ENCODE data around the gene ITGB2. TPM values are rescaled to one million over a fixed set of nuclear protein-coding genes. Genes with fewer than 3 reads are reported as not detected.

The ITGB2 gene
- polyA plus RNA-seq, 3 donors = 8.8 to 13.0 (median 10.5) TPM

DNA sequence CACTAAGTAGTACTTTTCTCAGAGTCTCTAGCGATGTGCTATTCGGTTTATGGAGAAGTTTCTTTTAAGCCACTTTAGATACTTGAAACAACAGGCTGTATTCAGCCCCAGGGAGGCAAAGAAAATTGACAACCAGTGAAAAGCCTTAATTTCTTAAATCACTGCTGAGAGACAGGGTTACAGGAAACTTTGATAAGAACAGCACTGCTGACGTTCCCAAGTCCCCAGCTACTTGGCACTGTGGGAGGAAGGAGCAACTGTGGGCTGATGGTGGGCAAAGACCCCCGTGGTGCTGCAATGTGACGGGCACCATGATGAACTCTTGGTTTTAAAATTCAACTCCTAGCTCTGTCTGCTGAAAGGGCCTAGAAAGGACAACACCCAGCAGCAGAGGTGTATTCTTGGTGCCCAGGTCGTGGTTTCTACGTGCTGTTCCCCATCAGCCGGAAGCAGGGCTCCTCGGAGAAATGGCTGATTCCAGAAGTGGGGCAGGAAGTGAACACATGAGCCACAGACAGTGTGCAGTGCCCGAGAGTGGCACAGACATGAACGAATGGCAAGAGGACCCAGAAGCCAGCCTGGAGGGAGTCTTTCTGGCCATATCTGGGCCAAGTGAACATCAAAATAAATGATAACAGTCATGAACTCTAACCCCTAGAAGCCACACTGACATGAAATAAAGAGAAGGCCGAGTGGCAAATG, 52.5 kb downstream of the ITGB2 start:
- DNase-seq (ENCODE audit: extremely low read depth in 1 of 11, low read depth in 9 of 11, low spot score in 4 of 11) = no peak

DNA sequence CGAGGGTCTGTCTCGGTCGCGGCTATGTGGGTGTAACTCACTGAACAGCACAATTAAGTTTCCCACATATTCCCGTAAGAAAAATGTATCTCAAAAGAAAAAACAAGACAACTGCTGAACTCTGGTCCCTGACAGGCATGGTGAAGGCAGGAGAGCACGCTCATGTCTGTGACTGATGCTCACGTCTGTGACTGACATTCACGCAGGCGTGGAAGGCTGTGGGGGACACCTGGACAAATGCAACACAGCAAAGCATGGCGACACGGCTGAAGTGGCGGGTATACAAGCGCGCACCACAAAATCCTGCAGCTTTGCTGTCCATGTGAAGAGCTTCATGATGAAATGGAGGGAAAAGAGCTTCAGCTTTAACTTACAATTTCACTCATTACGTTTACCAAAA, 53.2 kb downstream of the ITGB2 start:
- no peak for DNase-seq (ENCODE audit: extremely low read depth in 1 of 11, low read depth in 9 of 11, low spot score in 4 of 11)

DNA sequence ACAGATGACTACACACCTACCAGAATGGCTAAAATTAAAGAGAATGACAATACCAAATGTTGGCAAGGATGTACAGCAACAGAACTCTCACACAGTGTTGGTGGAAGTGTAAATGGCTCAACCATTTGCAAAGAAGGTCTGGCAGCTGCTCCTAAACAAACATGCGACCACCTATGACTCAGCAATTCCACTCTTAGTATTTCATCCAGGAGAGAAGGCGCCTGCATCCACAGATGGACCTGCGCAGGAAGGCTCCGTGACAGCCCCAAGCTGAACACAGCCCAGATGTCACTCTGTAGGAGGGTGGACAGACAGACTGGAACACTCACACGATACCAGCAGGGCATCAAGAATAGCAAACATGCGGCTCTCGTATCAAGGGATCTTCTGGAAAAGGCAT, 53.9 kb downstream of the ITGB2 start:
- DNase-seq (ENCODE audit: extremely low read depth in 1 of 11, low read depth in 9 of 11, low spot score in 4 of 11) = no peak

DNA sequence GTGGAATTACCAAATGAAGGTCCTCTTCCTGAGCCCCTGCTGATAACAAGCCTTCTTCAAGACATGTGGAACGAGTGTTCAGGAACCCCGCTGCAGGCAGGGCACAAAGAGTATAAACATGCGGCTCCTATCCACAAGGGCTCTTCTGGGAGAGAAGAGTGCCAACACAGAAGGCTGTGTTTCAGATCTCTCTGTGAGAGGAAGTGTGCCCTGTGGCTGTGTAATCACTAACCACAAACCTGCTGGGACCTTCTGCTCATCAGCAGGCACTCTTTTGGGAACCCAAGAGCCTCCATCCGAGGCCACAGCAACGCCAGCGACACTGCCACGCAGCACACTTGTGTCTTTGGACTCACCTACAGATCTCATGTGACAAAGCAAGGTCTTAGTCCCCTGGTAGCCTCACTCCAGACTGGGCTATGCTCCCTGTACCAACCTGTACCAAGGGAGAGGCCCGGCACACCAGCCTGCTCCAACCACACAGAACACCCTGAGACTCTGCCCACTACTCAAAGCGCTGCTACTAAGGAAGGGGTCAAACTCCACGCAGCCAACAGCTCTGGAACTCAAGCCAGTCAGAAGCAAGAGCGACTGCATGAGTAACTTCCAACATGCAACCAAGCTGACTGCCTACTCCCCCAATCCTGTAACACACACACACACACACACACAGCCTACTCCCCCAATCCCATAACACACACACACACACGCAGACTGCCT, 55.0 kb downstream of the ITGB2 start:
- DNase-seq (ENCODE audit: extremely low read depth in 1 of 11, low read depth in 9 of 11, low spot score in 4 of 11) = no peak

DNA sequence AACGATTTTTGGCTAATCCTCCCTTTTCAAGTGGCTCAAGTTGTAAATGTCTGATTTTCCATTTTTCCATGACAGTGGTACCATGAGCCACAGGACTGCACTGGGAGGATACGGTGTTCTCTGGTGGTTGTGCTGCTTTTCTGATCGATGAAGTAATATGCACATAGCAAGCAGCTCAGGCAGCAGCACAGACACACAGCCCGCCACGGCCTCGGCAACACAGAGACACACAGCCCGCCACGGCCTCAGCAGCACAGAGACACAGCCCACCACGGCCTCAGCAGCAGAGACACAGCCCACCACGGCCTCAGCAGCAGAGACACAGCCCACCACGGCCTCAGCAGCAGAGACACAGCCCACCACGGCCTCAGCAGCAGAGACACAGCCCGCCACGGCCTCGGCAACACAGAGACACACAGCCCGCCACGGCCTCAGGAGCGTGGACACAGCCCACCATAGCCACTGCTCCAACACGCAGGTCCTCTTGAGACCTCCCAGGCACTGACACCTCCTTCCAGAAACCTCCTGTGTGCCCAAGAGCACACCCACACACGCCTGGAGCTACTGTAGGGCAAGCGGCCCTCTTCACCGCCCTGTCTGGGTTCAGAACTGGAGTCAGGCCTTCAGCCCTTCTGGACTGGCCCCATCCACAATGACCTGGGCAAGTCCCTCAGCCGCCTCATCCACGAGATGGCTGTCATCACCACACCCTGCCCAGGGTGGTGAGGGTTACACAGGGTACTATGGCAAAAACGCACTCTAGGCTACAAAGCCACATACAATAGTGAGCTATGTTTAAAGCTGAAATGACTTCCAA, 57.6 kb downstream of the ITGB2 start:
- no peak for DNase-seq (ENCODE audit: extremely low read depth in 1 of 11, low read depth in 9 of 11, low spot score in 4 of 11)

DNA sequence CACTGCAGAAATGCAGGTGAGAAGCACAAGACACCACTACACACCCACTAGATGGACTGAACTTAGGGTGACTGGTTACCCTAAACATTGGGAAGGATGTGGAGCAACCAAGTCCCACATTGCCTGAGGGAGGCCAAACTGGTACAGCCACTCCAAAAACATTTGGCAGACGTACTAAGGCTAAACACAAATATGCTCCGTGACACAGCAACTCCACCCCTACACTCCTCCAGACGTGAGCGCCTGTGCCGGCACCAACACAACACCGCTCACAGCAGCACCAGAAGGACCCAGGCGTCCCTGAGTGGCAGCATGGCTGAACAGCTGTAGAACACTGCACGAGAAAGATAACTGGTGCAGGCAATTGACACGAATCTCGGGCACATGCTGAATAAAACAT, 61.9 kb downstream of the ITGB2 start:
- DNase-seq (ENCODE audit: extremely low read depth in 1 of 11, low read depth in 9 of 11, low spot score in 4 of 11) = no peak

DNA sequence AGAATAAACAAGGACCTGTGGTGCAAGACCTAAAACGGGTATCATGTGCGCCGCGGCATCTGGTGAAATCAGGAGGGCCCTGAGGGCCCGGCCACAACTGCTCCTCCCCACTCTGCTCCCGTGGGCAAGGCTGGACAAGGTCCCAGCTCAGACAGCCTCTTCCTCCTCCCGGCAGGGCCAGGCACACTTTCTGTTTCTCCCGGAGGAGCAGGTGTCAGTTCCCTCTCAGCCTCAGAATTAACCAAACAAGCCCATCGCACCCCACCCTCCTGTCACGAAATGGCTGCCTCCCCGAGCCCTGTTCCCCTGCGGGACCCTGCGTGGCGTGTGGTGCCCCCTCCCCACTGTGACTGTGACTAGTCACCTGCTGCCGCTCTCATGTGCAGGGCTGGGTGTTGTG, 62.4 kb downstream of the ITGB2 start:
- DNase-seq (ENCODE audit: extremely low read depth in 1 of 11, low read depth in 9 of 11, low spot score in 4 of 11) = no peak

DNA sequence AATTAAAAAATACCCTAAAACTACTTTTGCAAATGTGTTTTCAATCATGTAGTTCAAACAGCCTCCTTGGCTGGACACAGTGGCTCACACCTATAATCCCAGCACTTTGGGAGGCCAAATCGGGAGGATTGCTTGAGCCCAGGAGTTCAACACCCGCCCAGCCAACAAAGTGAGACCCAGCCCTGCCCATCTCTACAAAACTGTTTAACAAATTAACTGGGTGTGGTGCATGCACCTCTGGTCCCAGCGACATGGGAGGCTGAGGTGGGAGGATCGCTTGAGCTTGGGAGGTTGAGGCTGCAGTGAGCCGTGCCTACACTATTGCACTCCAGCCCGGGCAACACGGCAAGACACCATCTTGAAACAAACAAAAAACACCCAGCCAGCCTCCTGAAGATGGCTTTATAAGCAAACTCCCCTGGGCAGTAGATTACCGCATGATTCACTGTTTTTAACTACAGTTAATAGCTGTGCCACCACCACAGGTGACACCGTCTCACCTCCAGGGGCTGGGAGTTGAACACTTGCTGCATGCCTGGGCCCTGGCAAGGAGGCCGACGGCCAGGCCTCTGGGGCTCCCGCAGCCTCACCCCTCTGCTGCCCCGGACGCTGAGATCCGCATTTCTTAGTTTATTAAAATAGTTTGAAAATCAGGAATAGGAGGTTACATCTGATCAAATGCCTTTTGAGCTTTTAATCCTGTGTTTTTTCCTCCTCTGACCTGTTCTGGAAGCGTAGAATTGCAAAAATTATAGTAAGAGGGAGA, 63.4 kb downstream of the ITGB2 start:
- no peak for DNase-seq (ENCODE audit: extremely low read depth in 1 of 11, low read depth in 9 of 11, low spot score in 4 of 11)

DNA sequence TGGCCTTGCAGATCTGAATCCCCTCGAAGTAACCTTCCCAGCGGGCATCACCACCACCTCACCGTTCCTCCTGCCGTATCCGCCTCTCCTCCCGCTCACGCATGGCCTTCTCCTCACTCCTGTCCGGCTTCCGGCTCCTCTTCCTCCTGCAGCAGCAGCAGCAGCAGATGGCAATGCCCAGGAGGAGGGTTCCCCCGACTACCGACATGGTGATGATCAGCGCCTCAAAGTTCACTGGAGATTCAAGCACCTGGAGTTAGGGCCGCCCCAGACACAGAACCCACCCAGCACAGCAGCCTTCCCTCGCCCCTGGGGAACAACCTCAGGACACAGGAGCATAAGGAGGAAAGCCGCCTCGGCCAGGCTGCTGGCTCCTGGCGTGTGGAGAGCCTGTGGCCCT, 64.6 kb downstream of the ITGB2 start:
- DNase-seq (ENCODE audit: extremely low read depth in 1 of 11, low read depth in 9 of 11, low spot score in 4 of 11) = no peak

DNA sequence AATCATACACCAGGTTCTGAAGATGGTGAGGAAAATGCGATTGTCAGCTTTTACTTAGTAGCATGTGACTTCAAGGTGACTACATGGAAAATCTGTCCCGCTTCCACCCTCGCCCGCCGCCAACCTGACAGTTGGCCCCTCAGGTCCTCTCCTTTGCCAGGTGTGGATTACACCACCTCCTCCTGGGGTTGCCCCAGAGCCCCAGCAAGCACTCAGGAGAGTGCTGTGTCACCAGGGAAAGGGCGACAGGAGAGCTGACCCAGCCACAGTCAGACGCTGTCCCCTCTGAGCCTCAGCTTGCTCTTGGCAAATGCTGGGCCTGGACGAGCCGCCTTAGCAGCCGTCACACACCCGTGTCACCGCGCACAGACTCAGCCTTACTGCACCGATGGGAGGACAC, 65.1 kb downstream of the ITGB2 start:
- no peak for DNase-seq (ENCODE audit: extremely low read depth in 1 of 11, low read depth in 9 of 11, low spot score in 4 of 11)

DNA sequence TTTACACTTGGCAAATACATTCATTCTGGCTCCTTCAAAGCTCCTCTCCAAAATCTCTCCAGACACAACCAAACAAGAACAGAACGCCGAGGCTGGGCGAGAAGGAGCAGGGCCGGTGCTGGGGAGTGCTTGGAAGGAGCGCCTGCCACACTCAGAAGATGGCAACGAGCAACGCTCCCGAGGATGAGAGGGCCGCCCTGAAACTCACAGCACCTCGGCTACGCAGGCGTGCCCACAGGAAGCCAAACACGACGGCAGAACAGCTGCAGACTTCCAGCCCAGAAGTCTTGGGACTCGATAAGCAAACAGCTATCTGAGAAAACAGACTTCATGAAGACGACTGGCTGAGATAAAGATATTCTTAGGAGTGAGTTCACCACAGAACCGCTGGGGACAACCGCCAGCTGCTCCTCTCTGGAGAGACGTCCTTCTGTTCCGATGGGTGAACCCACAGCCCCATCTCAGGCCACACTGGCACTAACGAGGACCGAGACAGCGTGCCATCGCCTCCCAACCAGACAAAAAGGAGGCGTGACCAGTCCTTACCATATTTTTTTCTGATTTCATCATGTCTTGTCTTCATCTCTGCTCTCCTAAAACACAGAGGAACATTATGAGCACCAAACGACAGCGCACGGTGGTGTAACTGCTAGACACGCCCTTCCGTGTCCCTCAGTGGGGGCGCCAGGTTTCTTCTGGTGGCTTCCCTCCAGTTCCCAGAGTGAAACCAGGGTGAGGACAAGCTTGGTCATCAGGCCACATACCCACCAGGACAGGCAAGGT, 65.8 kb downstream of the ITGB2 start:
- DNase-seq (ENCODE audit: extremely low read depth in 1 of 11, low read depth in 9 of 11, low spot score in 4 of 11) = no peak

DNA sequence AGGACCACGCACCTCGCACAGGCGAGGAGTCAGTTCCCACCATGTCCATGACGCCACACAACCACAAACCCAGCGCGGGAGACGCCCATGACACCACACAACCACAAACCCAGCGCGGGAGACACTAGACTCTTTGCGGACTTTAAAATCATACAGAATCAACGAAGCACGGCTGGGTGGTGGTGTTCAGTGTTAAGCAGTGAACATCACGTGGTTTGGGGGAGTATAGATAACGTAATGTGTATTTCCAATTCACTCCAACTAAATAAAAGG, 66.4 kb downstream of the ITGB2 start:
- DNase-seq (ENCODE audit: extremely low read depth in 1 of 11, low read depth in 9 of 11, low spot score in 4 of 11) = no peak

DNA sequence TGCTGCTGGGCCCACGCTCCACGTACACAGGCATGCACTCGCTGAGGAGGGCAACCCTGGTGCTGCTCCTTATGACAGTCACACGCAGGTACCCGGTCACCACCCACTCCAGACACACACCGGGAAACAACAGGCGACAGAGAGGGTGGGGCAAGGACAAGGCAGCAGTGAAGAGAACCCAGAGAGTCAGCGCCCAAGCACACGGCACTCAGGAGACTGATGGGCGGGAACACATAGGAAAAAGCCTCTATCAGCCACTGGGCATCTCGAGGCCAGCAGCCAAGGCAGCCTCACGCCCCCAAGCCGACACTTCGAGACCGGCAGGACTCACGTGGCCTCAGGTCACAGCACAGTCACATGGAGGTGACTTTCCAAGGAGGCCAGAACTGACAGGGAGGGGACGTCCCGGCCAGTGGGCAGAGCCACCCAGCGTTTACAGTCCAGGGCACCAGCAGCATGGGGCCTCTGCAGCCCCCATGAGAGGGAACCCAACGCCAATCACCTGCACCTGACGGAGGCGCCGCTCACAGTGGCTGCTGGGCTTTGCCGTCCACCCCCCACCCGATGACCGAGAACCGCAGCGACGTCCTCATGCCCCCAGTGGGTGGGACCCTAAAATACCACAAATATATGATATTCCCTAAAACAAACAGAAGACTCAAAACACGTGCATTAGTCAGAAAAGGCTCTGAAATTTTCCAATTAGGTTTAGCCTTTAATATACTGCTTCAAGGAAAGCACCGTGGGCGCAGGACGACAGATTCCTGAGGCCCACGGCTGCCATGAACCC, 66.9 kb downstream of the ITGB2 start:
- no peak for DNase-seq (ENCODE audit: extremely low read depth in 1 of 11, low read depth in 9 of 11, low spot score in 4 of 11)

DNA sequence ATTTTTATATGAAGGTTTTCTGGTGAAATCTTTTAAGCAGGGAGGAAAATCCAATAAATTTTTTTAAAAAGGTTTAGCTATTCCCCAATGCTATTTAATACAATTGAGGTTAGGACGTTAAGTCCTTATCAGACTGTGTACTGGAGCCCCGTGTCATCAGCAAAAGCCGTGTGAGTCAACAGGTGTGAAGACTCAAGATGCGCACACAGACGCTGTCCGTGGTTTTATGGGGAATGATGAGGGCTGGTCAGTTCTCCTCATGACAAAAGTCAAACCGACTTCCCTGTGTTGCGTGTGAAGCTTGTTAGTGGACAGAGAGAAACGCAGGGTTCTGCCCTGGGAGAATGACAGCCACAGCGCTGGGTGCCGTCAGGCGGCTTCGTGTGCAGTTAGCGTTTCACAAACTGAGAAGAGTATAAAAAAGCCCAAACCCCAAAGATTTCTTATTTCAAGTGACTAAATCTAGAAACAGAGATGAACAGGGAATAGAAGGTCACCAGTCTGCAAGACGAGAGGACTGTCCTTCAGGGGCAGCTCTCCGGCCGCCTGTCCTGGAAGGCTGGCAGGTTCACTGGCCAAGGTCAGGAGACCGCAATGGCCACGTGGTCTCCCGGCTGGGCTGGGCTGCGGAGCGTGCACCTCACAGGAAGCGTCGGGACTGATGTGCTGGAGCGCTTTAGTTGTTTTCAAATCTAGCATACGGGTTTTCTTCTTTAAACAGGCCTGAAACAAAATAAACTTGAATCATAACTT, 69.6 kb downstream of the ITGB2 start:
- DNase-seq (ENCODE audit: extremely low read depth in 1 of 11, low read depth in 9 of 11, low spot score in 4 of 11) = no peak

DNA sequence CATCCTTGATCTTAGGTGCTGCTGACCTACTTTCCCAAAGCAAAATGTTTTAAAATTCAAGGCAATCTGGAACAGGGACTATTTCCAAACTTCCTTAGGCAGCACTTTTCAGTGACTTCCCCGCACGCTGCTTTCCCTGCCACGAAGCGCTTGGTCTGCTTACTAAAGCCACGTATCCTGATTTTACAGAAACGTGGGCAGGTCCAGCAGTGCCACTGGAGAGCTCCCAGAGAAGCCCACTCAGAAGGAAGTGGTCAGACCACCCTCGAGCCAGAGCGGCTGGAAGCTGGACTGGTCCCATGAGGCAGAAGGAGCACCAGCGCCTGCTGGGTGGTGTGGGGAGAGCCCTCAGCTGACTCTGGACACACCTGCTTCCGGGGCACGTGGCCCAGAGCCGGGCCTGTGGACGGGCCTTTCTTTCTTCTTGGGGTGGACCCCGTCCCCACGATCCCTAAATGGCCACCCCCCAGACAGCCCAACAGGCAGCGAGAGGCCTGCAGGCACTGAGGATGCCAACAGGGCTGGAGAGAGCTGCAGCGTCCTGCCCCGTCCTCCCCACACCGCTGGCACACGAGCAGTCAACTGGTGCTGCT, 70.4 kb downstream of the ITGB2 start:
- no peak for DNase-seq (ENCODE audit: extremely low read depth in 1 of 11, low read depth in 9 of 11, low spot score in 4 of 11)

DNA sequence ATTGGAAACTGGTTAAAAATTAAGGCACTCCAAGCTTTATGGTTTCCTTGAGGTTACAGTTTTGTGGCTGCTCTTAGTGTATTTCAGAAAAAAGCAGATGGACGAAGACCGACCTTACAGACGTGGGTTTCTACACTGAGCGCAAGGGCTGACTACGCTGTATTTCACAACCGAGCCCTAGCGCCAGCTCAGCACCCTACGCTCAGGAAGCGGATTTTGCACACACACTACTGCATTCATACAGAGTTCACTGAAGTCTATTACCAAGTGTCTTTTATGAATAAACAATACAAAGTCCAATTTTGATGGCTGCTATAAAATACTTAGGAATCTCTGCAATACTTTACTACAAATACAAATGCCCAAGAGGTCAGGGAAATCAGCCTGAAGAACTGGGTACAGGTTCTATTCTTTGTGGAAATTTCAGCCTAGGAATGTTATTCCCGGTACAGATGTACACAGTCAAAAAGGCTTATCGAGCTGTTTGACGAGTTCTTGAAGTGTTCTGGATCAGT, 71.0 kb downstream of the ITGB2 start:
- no peak for DNase-seq (ENCODE audit: extremely low read depth in 1 of 11, low read depth in 9 of 11, low spot score in 4 of 11)
